ENCODE measurements around the gene CLCN4. TPM values are rescaled to one million over a fixed set of nuclear protein-coding genes. Genes with fewer than 3 reads are reported as not detected.

The CLCN4 gene
- total RNA-seq: 8.0 TPM

- peak; percentile 37 for DNase-seq (ENCODE audit: low spot score)
These were observed at the start of gene CLCN4 for GRCh38 chrX:10156199-10157031. Gene CLCN4 (plus strand): TSS chrX:10156975. CDS start chrX:10185033, 28,058 bp downstream.

- no peak for DNase-seq (ENCODE audit: low spot score)
These were observed 49.3 kb upstream of the CLCN4 start for GRCh38 chrX:10107483-10107882.

GRCh38 chrX:10108288-10108687 is 48.5 kb upstream of the CLCN4 start:
- DNase-seq (ENCODE audit: low spot score): no peak

GRCh38 chrX:10109695-10110094 is 47.1 kb upstream of the CLCN4 start:
- DNase-seq (ENCODE audit: low spot score): peak; percentile 48

- DNase-seq (ENCODE audit: low spot score): no peak
These were observed 46.3 kb upstream of the CLCN4 start for GRCh38 chrX:10110316-10110935.

GRCh38 chrX:10110984-10111363 is 45.8 kb upstream of the CLCN4 start:
- no peak for DNase-seq (ENCODE audit: low spot score)

GRCh38 chrX:10111364-10112148 is 45.2 kb upstream of the CLCN4 start:
- no peak for DNase-seq (ENCODE audit: low spot score)

GRCh38 chrX:10112510-10112909 is 44.3 kb upstream of the CLCN4 start:
- DNase-seq (ENCODE audit: low spot score): no peak

GRCh38 chrX:10115082-10115481 is 41.7 kb upstream of the CLCN4 start:
- DNase-seq (ENCODE audit: low spot score): no peak

GRCh38 chrX:10117301-10117700 is 39.5 kb upstream of the CLCN4 start:
- no peak for DNase-seq (ENCODE audit: low spot score)

- no peak for DNase-seq (ENCODE audit: low spot score)
These were observed 38.9 kb upstream of the CLCN4 start for GRCh38 chrX:10117864-10118377.

GRCh38 chrX:10118530-10118929 is 38.2 kb upstream of the CLCN4 start:
- no peak for DNase-seq (ENCODE audit: low spot score)

GRCh38 chrX:10119399-10119990 is 37.3 kb upstream of the CLCN4 start:
- peak; percentile 88 for DNase-seq (ENCODE audit: low spot score)

- no peak for DNase-seq (ENCODE audit: low spot score)
These were observed 36.4 kb upstream of the CLCN4 start for GRCh38 chrX:10120331-10120730.

GRCh38 chrX:10120828-10121227 is 35.9 kb upstream of the CLCN4 start:
- no peak for DNase-seq (ENCODE audit: low spot score)

- DNase-seq (ENCODE audit: low spot score): no peak
These were observed 35.0 kb upstream of the CLCN4 start for GRCh38 chrX:10121787-10122186.

GRCh38 chrX:10124506-10125247 is 32.1 kb upstream of the CLCN4 start:
- DNase-seq (ENCODE audit: low spot score): no peak

GRCh38 chrX:10125248-10125615 is 31.5 kb upstream of the CLCN4 start:
- no peak for DNase-seq (ENCODE audit: low spot score)

- no peak for DNase-seq (ENCODE audit: low spot score)
These were observed 30.7 kb upstream of the CLCN4 start for GRCh38 chrX:10126044-10126443.

GRCh38 chrX:10126834-10127233 is 29.9 kb upstream of the CLCN4 start:
- no peak for DNase-seq (ENCODE audit: low spot score)

GRCh38 chrX:10128386-10128785 is 28.4 kb upstream of the CLCN4 start:
- DNase-seq (ENCODE audit: low spot score): no peak
